ENCODE data around the gene RHBDF2.

The RHBDF2 gene

DNA sequence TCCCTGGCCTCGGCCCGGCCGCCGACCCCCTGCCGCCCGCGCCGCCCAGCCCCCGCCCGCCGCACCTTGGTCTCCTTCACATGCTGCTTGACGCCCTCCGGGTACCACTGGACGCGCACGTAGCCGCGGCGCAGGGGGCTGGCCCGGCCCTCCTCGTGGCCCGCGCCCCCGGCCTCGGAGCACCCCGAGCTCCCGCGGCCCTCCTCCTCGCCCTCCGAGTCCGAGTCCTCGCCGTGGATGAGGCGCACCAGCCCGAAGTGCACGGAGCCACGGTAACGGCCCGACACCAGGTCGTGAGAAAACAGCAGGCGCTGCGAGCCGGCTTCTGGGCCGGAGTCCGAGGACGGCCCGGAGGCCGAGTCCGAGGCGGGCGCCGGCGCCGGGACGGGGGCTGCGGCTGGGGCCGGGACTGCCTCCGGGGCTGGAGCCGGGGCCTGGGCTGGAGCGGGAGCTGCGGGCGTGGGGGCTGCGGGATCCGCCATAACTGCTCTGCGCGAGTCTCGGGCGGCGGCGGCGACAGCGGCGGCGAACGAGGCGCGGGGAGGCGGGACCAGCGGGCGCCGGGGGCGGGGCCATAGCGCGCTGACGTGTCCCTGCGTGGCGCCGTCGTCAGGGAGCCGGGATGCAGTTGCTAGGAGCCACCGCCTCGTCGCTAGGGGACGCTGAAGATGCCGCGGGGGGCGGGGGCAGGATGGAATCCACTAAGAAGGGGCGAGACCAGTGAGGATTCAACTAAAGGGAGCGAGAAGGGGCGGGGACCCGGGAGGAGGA is 48.4 kb downstream of the RHBDF2 start, which contains the start of gene UBE2O:
Gene UBE2O (minus strand): TSS at position 493 of the 771 bp plus-strand sequence. CDS start 11 bp downstream, at position 482.
- DNase-seq = peak; percentile 98

DNA sequence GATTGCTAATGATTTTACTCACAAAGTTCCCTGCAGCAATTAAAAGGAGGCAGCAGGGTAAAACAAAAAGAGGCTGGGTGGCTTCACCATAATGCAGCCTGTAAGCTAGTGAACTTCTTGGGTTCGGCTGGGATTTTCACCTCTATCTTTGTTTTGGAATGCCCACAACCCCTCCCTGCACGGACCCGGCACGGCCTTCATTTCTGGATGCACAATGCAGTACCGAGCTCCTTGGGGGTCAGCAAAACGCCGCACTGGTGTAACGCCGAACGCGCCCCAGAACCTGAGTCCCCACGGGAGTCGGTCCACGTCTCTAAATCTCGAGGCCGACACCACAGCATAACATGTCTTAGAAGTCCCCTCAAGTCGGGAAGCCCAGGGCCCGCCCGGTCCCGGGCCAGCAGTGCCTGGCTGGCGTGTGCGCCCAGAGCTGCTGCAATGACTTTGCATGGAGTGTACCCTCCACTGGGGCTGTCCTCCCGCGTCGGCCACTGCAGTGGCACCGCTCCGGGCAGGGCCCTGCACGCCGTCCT is 49.0 kb downstream of the RHBDF2 start:
- peak; percentile 56 for DNase-seq

DNA sequence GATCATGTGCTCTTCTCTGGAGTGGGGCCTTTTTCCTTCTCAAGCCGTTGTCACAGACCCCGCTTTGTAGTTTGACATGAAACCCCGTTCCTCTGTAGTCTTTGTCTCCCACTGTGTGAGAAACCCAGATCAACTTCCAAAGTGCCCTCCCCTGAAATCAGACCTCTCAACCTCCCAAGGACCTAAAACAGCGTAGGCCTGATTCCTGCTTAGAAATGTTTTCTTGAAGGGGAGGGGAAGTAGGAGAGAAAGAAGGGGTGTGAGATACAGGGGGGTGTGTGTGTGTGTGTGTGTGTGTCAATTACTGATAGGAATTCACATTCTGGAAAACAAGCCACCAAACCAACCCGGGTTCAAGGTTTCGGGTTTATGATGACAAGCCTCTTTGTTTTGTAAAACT is 49.7 kb downstream of the RHBDF2 start:
- no peak for DNase-seq

DNA sequence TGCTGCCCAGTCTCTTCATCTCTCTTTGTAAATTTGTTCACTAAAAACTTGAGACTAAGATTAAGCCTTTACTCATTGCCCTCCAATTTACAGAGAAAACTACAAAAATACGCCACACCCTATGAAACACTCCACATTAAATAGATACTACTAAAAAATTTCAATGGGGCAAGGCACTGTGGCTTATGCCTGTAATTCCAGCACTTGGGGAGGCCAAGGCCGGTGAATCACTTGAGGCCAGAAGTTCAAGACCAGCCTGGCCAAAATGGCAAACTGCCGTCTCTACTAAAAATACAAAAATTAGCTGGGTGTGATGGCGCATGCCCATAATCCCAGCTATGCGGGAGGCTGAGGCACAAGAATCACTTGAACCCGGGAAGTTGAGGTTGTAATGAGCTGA is 52.1 kb downstream of the RHBDF2 start:
- DNase-seq = no peak

DNA sequence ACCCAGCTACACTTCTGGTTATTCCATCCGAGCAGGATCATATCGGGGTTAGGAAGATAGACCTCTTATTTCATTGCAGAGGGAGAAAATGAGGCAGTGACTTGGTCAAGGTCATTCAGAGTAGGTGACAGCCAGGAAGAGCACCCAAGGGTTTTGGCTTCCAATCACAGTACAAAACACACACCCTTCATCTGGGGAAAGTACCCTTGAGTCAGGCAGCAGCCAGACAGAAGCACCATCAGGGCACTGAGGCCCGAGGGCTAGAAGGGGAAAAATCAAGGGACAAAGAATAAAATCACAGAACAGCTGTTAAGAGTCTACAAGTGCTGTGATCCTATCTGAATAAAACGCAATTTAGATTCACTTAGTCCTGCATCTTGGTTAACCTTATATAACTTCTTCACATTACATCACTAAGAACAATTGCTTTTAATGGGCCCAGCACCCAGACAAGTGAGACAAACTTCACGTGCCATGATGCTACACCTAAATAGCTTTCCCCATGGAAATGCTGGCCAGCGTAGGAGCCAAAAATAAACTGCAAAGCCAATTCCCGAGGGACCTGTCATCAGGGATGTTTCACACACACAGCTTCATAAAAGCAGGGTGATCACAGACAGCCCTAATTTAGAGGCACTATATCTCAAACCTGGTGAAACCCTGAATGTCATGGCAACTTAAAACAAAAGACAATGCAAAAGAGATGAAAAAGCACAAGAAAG is 53.1 kb downstream of the RHBDF2 start:
- DNase-seq = peak; percentile 49

DNA sequence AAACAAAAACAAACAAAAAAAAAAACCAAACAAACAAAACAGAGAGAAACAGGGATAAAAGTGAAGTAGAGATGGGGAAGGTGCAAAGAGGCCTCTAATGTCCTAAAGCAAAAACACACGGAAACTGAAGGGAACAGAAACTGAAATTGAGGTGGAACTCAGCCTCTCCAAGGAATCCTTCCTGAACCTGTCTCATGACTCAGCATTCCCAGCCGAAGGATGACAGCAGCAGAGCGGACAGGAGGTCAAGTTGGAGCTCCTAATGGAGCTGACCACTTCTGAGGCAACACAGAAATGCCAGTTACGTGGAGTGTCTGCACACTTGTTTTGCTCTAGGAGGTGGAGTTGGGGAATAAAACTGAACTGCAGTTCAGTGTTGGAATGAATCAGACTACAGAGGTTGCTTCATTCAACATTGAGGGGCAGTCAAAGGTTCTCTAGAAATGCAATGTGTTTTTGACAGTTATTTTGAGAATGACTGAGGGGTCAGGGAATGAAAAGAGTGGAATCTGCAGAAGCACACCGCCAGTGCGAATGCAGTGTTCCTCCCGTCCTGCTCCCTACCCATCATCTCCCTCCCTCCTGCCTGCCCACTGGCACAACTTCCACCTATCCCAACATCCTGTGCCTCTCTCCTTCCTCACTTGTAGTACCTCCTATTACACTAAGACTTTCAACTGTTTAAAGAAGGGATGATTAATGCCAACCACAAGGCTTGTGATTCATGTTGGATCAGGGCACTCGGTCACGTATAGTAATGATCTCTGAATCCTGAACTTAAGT is 54.6 kb downstream of the RHBDF2 start:
- DNase-seq = no peak

DNA sequence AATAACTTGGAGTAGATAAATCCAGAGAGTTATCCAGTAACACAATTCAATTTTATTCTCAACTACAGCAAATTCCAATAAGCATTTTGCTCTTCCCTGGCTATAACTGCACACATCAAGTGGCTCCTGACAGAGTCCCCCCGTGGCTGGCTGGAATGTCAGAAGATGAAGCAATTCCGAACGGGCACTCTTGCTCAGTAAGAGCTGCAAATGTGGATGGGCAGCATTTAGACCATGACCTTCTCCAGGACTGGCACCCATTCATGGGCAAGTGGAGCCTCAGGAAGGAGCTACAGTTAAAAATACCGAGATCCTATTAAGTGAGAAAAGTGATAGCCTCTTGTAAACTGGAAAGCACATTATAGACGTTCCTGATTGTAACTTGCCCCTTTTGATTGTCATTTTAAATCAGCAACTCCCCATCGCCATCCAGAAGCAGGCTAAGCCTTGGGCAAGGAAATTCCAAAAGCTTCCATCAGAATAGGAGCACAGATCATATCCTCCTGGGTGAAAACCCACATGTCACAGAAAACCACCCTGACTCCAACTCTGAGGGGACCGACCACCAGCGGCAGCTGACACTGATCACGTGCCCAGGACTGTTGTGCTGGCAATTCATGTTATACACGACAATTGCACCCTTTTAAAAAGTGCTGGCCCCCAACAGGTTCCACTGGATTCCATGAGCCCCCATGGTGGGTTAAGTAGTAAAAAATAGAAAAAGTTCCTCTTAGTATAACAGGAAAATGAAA is 55.4 kb downstream of the RHBDF2 start:
- DNase-seq = no peak

DNA sequence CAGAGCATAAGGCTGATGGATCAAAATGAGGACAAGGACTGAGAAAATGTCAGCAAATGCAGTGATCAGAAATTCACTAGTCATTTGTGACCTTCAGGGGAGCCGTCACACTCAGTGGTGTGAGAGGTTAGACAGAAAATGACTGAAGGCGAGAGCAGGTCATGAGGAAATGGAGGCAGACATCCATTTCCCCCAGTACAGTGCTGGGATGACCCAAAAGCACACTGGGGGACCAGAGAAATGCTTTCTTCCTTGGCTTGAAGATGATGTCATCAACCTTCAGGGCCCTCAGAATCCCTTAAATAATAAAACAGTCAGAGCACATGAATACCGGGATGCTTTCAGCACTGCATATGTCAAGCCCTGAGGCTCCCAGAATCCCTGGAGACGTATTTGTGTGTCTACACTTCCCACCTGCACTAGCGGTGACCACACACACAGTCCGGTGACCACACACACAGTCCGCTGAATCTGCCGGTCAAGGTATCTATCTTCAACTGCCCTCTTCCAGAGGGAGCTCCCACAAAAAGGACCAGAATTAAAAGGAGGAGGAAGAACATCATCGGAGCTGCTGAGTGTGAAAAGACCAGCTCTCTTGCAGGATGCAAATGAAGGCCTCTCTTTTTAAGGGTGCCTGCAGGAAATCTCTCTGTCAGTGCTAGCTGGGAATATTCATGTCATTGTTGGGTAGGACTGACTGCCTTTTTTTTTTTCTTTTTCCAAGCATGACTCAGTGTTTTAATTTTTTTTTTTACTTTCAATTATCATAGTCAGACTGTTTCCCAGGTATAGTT is 56.5 kb downstream of the RHBDF2 start:
- DNase-seq = no peak

DNA sequence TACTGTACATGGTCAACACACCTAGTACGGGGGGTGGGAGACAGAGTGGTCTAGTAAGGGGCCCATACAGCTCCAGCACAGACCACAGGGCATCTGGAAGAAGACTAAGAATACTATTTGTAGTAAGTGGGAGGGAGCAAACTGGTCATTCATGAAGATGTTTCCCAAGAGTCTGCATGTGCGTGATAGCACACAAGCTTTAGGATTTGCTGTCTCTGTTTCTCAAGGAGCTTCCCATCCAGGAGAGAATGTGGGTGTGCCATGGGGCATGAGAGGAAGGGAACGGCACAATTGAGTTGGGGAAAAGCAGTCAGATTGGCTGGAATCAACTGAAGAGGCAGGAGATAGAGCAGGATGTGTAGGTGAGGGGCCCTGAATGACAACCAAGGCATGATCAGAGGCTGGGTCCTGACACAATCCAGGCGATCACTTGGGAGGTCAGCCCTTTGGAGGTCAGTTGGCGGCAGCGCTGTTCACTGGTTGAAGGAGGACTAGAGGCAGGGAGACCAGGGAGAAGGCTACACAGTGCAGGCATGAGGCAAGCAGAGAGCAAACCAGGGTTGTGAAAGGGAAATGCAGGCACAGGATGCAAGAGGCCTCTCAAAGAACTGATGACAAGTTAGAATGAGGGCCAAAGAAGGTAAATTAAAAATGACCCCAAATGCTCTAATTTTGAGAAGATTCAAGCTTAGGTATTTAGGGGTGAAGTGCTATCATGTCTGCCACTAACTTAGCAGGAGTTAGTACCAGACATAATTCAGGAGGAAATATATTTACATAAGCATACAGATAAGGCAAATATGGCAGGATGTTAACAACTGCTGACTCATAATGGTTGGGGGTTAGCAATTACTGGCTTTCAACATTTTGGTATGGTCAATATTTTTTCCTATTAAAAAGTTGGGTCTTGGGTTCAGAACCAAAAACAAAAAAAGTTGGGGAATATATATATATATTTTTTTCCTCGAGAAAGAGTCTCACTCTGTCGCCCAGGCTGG is 58.6 kb downstream of the RHBDF2 start:
- no peak for DNase-seq

DNA sequence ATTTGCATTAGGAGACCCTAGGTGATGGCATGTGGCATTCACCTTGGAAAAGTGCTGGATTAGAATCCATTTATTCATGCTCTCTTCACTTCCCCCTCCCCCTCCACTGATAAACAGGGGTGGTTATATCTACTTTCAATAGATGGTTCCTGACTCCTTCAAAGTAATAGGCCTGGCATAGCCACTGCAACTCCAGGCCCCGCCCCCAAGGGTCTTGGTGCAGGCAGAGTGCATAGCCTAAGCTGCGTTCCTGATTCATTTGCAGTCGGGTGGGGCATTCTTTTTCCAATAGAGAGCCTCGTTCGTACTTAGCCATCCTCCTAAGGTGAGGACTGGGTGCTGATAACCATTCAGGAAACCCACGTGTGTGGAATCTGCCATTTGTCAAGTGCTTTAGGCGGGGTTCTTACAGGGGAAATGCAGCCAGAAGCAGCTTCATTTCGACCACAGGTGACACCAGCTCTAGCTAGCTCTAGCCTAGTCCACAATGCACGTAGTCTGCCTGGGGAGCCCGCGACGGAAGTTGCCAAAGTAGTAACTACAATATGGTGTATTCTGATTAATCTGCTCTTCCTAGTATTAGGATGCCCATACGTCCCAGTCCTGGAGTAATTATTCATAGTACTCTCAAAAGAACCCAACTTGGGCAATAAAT is 59.4 kb downstream of the RHBDF2 start:
- DNase-seq = no peak

DNA sequence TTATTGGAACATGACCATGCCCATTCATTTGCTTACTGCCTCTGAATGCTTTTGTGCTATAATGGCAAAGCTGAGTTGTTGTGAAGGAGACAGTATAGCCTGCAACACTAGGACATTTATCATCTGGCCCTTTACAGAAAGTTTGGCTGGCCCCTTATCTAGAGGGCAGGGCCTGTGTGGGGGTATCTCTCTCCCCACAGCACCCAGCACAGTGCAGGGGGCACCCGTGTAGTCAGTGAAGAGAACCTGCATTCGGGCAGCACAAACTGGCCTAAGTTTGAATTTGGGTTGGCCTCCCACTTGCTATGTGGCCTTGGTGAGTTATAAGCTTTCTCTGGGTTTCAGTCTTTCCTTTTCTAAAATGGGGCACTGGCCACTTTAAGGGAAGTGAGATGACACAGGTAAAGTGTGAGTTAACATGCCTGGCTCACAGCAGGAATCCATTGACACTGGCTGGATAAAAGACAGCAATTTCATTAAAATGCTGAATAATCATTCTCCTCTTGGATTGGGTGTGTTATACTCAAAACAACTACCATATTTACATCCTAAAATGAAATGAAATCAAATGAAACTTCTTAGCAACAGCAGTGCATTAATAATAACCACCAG is 60.4 kb downstream of the RHBDF2 start:
- DNase-seq = no peak

DNA sequence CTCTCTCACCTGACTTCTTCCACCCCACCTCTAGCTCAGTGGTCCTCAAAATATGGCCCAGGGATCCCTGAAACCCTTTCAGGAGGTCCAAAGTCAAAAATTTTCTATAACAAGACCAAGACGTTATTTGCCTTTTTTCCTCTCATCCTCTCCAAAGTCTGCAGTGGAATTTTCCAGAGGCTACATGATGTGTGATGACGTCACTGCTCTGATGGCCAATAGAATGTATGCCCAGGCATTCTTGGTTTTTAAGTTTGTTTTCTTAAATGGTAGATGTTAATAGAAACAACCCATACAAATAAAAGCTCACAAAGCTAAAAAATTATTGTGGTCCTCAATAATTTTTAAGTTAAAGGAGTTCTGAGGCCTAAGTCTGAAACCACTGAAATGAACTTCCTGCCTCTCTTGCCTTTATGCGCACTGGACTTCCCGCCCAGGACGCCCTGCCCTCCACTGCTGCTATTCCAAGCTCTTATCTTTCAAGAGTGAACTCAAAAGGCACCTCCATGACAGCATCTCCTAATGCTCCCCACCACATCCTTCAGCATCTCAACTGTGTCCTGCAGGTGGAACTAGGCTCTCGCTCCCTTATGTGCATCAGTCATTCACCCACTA is 61.8 kb downstream of the RHBDF2 start:
- DNase-seq = no peak

DNA sequence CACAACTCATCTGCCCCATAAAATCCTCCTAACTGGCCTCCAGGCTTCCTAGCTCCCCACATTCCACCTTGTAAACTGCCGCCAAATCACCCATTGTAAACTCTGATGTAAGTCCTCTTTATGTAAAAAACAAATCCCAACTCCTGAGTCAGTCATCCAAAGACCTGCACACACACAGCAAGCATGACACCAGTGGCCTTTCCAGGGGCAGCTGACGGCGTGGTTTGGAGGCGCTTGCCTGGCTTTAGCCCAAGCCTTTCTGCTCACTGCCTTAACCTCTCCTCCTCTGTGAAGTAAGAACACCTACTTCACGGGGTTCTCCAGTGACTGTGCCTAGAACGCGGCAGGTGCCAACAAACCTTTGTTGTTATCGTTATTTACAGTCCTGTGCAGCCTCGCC is 62.3 kb downstream of the RHBDF2 start:
- DNase-seq = no peak

DNA sequence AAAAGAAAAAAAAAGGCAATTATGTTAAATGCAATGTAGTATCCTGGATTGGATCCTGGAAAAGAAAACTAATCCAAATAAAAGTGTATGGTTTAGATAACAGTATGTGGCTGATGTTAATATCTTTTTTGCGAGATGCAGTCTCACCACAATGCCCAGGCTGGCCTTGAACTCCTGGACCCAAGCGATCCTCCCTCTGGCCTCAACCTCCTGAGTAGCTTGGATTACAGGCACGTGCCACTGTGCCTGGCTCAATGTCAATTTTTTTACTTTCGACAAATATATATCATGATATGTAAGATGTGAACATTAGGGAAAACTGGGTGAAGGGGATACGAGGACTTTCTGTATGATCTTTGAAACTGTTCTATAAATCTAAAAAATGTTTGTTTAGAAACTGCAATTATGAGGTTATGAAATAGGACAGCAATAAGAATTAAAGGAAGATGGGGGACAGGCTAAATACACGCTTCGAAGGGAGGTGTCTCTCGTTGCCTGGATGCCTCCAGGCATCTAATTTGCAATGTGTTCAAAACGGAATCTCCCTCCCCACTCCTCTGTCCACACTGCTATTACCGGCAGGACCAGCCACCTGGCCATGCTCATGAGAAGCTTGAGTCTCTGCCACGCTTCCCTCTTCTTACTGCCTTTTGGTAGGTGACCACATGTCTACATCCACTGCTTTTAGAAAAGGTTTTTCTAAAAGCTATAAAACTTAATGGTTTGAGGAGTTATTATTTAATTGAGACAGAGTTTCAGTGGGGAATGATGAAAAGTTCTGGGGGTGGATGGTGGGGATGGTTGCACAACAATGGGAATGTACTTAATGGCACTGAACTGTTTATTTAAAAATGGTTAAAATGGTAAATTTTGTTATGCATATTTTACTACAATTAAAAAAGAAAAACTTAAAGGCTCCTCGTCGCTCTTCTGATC is 63.5 kb downstream of the RHBDF2 start:
- DNase-seq = no peak

DNA sequence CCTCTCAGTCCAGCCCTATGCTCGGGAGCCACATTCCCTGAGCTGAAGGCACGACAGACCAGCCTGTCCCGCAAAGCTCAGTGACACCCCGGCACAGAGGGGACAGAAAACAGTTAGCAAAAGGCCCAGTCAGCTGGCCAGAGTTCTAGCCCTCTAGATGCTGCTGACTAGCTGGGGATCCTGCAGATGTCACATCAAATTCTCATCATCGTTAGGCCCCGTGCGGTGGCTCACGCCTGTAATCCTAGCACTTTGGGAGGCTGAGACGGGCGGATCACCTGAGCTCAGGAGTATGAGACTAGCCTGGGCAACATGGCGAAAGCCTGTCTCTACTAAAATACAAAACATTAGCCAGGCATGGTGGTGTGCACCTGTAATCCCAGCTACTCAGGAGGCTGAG is 65.5 kb downstream of the RHBDF2 start:
- peak; percentile 21 for DNase-seq

DNA sequence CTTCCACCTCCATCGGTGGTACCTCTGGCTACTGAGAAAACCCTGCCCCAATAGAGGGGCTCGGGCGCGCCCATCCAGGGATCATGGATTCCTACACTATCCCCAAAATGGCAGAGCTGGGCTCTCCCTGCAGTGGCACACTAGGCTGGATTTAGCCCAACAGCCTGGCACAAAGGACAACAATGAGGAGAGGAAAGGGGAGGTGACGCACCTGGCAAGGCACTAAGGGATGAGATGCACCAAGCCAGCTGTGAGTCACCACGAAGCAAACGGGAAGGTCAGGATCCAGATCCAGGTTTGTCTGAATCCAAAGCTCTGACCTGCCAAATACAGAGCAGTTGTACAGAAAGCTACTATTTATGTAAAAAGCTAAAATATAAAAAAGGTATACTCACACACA is 66.4 kb downstream of the RHBDF2 start:
- no peak for DNase-seq

DNA sequence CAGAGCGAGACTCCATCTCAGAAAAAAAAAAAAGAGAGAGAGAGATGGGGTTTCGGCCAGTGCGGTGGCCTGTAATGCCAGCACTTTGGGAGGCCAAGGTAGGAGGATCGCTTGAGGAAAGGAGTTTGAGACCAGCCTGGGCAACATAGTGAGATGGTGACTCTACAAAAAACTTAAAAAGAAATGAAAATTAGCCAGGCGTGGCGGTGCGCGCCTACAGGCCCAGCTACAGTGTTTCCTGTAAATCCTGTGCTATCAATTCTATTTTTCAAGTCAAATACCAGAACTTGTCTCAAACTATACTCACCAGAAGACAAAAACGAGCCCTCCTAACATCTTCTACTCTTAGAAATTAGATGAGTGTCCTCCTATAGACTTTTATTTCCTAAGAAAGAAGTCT is 67.5 kb downstream of the RHBDF2 start:
- DNase-seq = no peak
